Osteoblast (primary cell): ENCODE data around the gene RFESD. TPM values are rescaled to one million over a fixed set of nuclear protein-coding genes. Genes with fewer than 3 reads are reported as not detected.

Experiments used
- DNase-seq: peaks from one replicate; pipeline ENCODE4 v3.0.0; 2011; ENCODE audit warnings: low spot score, mixed read lengths; ENCODE audit not compliant: insufficient read length; ENCODE audit errors: missing footprints
- H2AFZ ChIP-seq: 2 replicates; pipeline ENCODE4 v1.6.0; 2011; ENCODE audit warnings: mild to moderate bottlenecking, low read length
- H3K27ac ChIP-seq: 2 replicates; pipeline ENCODE4 v1.5.1; 2011; ENCODE audit warnings: mild to moderate bottlenecking, low read depth, low read length, moderate library complexity
- H3K27me3 ChIP-seq: 2 replicates; pipeline ENCODE4 v1.6.0; 2012; ENCODE audit warnings: mild to moderate bottlenecking, control low read depth, inconsistent platforms, low read length, moderate library complexity; ENCODE audit not compliant: insufficient read depth
- H3K36me3 ChIP-seq: 2 replicates; pipeline ENCODE4 v1.5.1; 2011; ENCODE audit warnings: mild to moderate bottlenecking, low read length, control low read depth, moderate library complexity; ENCODE audit not compliant: insufficient read depth
- H3K4me1 ChIP-seq: 2 replicates; pipeline ENCODE4 v1.5.1; 2011; ENCODE audit warnings: mild to moderate bottlenecking, low read length, control low read depth, moderate library complexity; ENCODE audit not compliant: insufficient read depth
- H3K4me2 ChIP-seq: 2 replicates; pipeline ENCODE4 v1.6.0; 2011; ENCODE audit warnings: mild to moderate bottlenecking, low read length; ENCODE audit not compliant: insufficient read depth
- H3K4me3 ChIP-seq: fragments of 200-600 bp; sonication (generic); 3 replicates; pipeline ENCODE4 v1.5.1; 2012; ENCODE audit warnings: mild to moderate bottlenecking, low read length, inconsistent platforms; ENCODE audit not compliant: insufficient read depth
- H3K79me2 ChIP-seq: 2 replicates; pipeline ENCODE4 v1.6.0; 2012; ENCODE audit warnings: mild to moderate bottlenecking, low read length, control low read depth, inconsistent platforms; ENCODE audit not compliant: insufficient read depth
- H3K9me3 ChIP-seq: 2 replicates; pipeline ENCODE4 v1.5.1; 2011; ENCODE audit warnings: low read depth, low read length, control low read depth
- H4K20me1 ChIP-seq: 2 replicates; pipeline ENCODE4 v1.6.0; 2012; ENCODE audit warnings: mild to moderate bottlenecking, low read length, control low read depth; ENCODE audit not compliant: insufficient read depth
- CTCF ChIP-seq: IDR thresholded peaks from 2 replicates; pipeline ENCODE4 v1.5.1; 2011; ENCODE audit warnings: mild to moderate bottlenecking, low read depth, low read length, moderate library complexity; ENCODE audit errors: extremely low read depth
- total RNA-seq: library from RNA; depleted of rRNA; stranded (reverse); fragments of >200 nt; gene quantifications from 2 replicates; pipeline ENCODE4 v1.2.3, GENCODE V29; 2012

The RFESD gene
- total RNA-seq, 1 donor = 4.3 TPM

GRCh38 chr5:95684361-95684760 is 37.8 kb downstream of the RFESD start:
- Histone ChIP-seq H2AFZ (no peak overlapping the region), H3K4me3 (no peak overlapping the region), H3K9me3 (no peaks in the 10 kb centered on the region), H3K27ac (no peak overlapping the region), H3K4me1 (no peaks in the 10 kb centered on the region), H3K79me2 (no peaks in the 10 kb centered on the region), H3K4me2 (no peak overlapping the region), H3K27me3 (no peaks in the 10 kb centered on the region), H3K36me3 (no peaks in the 10 kb centered on the region), H4K20me1 (no peaks in the 10 kb centered on the region)
- TF ChIP-seq CTCF = no peak
- DNase-seq = no peak

GRCh38 chr5:95686651-95687050 is 40.1 kb downstream of the RFESD start:
- H3K27me3 ChIP-seq = no peaks in the 10 kb centered on the region
- DNase-seq = no peak
- no peak for TF ChIP-seq CTCF
- H3K4me2 ChIP-seq = no peak overlapping the region
- H2AFZ ChIP-seq = no peak overlapping the region
- H3K27ac ChIP-seq = no peak overlapping the region
- H3K9me3 ChIP-seq = no peaks in the 10 kb centered on the region
- no peaks in the 10 kb centered on the region for H3K36me3 ChIP-seq
- no peaks in the 10 kb centered on the region for H3K79me2 ChIP-seq
- H3K4me3 ChIP-seq = no peak overlapping the region
- H4K20me1 ChIP-seq = no peaks in the 10 kb centered on the region
- H3K4me1 ChIP-seq = no peaks in the 10 kb centered on the region

GRCh38 chr5:95689680-95690079 is 43.1 kb downstream of the RFESD start:
- H3K79me2 ChIP-seq = no peaks in the 10 kb centered on the region
- DNase-seq = no peak
- TF ChIP-seq CTCF = no peak

GRCh38 chr5:95690333-95690732 is 43.8 kb downstream of the RFESD start:
- H3K36me3 ChIP-seq = no peaks in the 10 kb centered on the region
- no peaks in the 10 kb centered on the region for H3K27me3 ChIP-seq
- TF ChIP-seq CTCF = no peak
- no peaks in the 10 kb centered on the region for H3K9me3 ChIP-seq
- H3K4me1 ChIP-seq = no peaks in the 10 kb centered on the region
- H2AFZ ChIP-seq = no peak overlapping the region
- H4K20me1 ChIP-seq = no peaks in the 10 kb centered on the region
- H3K27ac ChIP-seq = no peak overlapping the region
- H3K4me3 ChIP-seq = no peak overlapping the region
- no peak overlapping the region for H3K4me2 ChIP-seq
- DNase-seq = no peak
- no peaks in the 10 kb centered on the region for H3K79me2 ChIP-seq

More at GRCh38 chr5:95689680-95690079, 43.1 kb downstream of the RFESD start:
- H4K20me1 ChIP-seq = no peaks in the 10 kb centered on the region
- H3K4me3 ChIP-seq = no peak overlapping the region
- H3K4me2 ChIP-seq = no peak overlapping the region
- H3K9me3 ChIP-seq = no peaks in the 10 kb centered on the region
- no peak overlapping the region for H2AFZ ChIP-seq
- H3K27me3 ChIP-seq = no peaks in the 10 kb centered on the region
- no peak overlapping the region for H3K27ac ChIP-seq
- no peaks in the 10 kb centered on the region for H3K4me1 ChIP-seq
- H3K36me3 ChIP-seq = no peaks in the 10 kb centered on the region
